Stomach (tissue), 9 donors: ENCODE measurements around the gene CDK3. TPM values are rescaled to one million over a fixed set of nuclear protein-coding genes. Genes with fewer than 3 reads are reported as not detected.

Experiments
- DNase-seq, 2 donors: peaks; one replicate each; pipeline versions ENCODE4 v3.0.0 to v3.0.0-alpha.2; 2013 to 2019
- H3K27ac ChIP-seq, 5 donors: fragments of 200-600 bp in 4 of 5; sonication (generic) in 4 of 5; one replicate each; pipeline ENCODE4 v1.5.1; 2013 to 2019; ENCODE audit warnings: mild to moderate bottlenecking in 1 of 5, moderate library complexity in 1 of 5
- H3K27me3 ChIP-seq, 3 donors: fragments of 200-600 bp; sonication (generic); one replicate each; pipeline ENCODE4 v1.5.1; 2017 to 2019; ENCODE audit warnings: mixed run types in 1 of 3
- H3K36me3 ChIP-seq, 4 donors: fragments of 200-600 bp; sonication (generic); 1 replicate in 3 of 4; 2 replicates in 1 of 4; pipeline ENCODE4 v1.5.1; 2016 to 2019
- H3K4me1 ChIP-seq, 4 donors: fragments of 200-600 bp; sonication (generic); one replicate each; pipeline ENCODE4 v1.5.1; 2016 to 2019
- H3K4me3 ChIP-seq, 4 donors: fragments of 200-600 bp; sonication (generic) in 3 of 4; one replicate each; pipeline ENCODE4 v1.5.1; 2016 to 2019; ENCODE audit warnings: mild to moderate bottlenecking in 1 of 4
- H3K9me3 ChIP-seq, 4 donors: fragments of 200-600 bp; sonication (generic); one replicate each; pipeline ENCODE4 v1.5.1; 2016 to 2019
- CTCF ChIP-seq, 7 experiments: fragments of 450-650 bp in 4 of 7; fragments of 200-600 bp in 3 of 7; sonication (generic) in 3 of 7; IDR thresholded peaks; one replicate each; pipeline ENCODE4 v1.5.1; 2016 to 2019; ENCODE audit warnings: antibody characterized with exemption in 7 of 7, control low read depth in 2 of 7, mild to moderate bottlenecking in 1 of 7
- EP300 ChIP-seq: sonication (generic); formaldehyde crosslinking; IDR thresholded peaks from one replicate; pipeline ENCODE4 v1.6.1; 2017; ENCODE audit warnings: antibody characterized with exemption
- POLR2A ChIP-seq, 4 donors: fragments of 450-650 bp; IDR thresholded peaks; one replicate each; pipeline ENCODE4 v1.6.1; 2016; ENCODE audit warnings: antibody characterized with exemption in 4 of 4, control low read depth in 2 of 4, mild to moderate bottlenecking in 1 of 4, moderate library complexity in 1 of 4
- POLR2AphosphoS5 ChIP-seq, 3 donors: sonication (generic); formaldehyde crosslinking; IDR thresholded peaks; one replicate each; pipeline ENCODE4 v1.6.1; 2016; ENCODE audit warnings: antibody characterized with exemption in 3 of 3
- WGBS, 5 donors: extraction: QIAGEN DNeasy Blood & Tissue Kit in 3 of 5; methylation state at CpG; one replicate each; pipeline versions ENCODE4 v1.1.5 to v1.1.7; 2013 to 2018; 5-methylcytosine and 5-hydroxymethylcytosine counted together
- intact Hi-C: fragments of 100-400 bp; cut with DNase I; formaldehyde crosslinking; loops from one replicate; pipeline ENCODE4 v1.15.1; 2023; ENCODE audit warnings: low total_unique reads
- polyA plus RNA-seq, 3 donors: library from polyadenylated mRNA; stranded (reverse); fragments of 200-250 nt; gene quantifications; one replicate each; pipeline ENCODE4 v1.2.3, GENCODE V29; 2013
- total RNA-seq, 5 donors: library from RNA; depleted of rRNA; stranded (reverse); fragments of >200 nt; gene quantifications; one replicate each; pipeline versions ENCODE4 v1.1.0 to v1.2.3, GENCODE V29; 2014 to 2016
- donor health status: healthy with polysubstance abuse.
- donor health status: Bipolar disorder and iron deficiency.
- donor health status: healthy.

CDK3 gene
- total and polyA plus RNA-seq, 8 donors = 3.1 to 20.4 (median 8.2) TPM; not detected in 1

- intact Hi-C loops = no loop called here
- Histone ChIP-seq H3K36me3 (peaks cover 0 to 1% (median 0%) of the 10 kb centered on the region in 4 donors), H3K9me3 (no peaks in the 10 kb centered on the region), H3K27ac (peak overlapping the region; percentile 6 to 99 (median 97)), H3K27me3 (no peaks in the 10 kb centered on the region), H3K4me3 (no peak overlapping the region), H3K4me1 (peaks cover 22 to 74% (median 52%) of the 10 kb centered on the region in 4 donors)
- DNase-seq = no peak
- WGBS, 5 donors = 73 to 86% (median 78%) methylated on average over 7 of the region's 7 CpGs
- no peak for TF ChIP-seq CTCF (IDR thresholded peaks at IDR 0.05)
These were observed 19.5 kb upstream of the CDK3 start for GRCh38 chr17:75981019-75981615.

- no peak overlapping the region for H3K4me3 ChIP-seq
- peaks cover 14 to 51% (median 29%) of the 10 kb centered on the region in 4 donors for H3K4me1 ChIP-seq
- intact Hi-C loops = no loop called here
- peak; percentile 56 to 85 for DNase-seq
- H3K36me3 ChIP-seq = peaks cover 0 to 11% (median 5%) of the 10 kb centered on the region in 4 donors
- H3K27ac ChIP-seq = peak overlapping the region; percentile 29 to 71 (median 49)
- 30 to 46% (median 38%) methylated on average over 6 of the region's 6 CpGs for WGBS, 5 donors
- H3K9me3 ChIP-seq = no peaks in the 10 kb centered on the region
- H3K27me3 ChIP-seq = no peaks in the 10 kb centered on the region
- TF ChIP-seq POLR2A (IDR thresholded peaks at IDR 0.05) (no peak), POLR2AphosphoS5 (IDR thresholded peaks at IDR 0.05) (peak in 2 of 3 donors; percentile 21 to 64)
These were observed 17.0 kb upstream of the CDK3 start for GRCh38 chr17:75983501-75984181.

GRCh38 chr17:75985986-75986385 lies 14.7 kb upstream of the CDK3 start:
- Histone ChIP-seq H3K9me3 (no peaks in the 10 kb centered on the region), H3K36me3 (peaks cover 0 to 22% (median 14%) of the 10 kb centered on the region in 4 donors), H3K4me3 (no peak overlapping the region), H3K27ac (no peak overlapping the region), H3K27me3 (no peaks in the 10 kb centered on the region), H3K4me1 (peaks cover 4 to 39% (median 20%) of the 10 kb centered on the region in 4 donors)
- WGBS, 5 donors = 90 to 96% (median 94%) methylated on average over 4 of the region's 4 CpGs
- no peak for DNase-seq
- intact Hi-C loops = no loop called here
- no peak for TF ChIP-seq POLR2A (IDR thresholded peaks at IDR 0.05)
- TF ChIP-seq POLR2AphosphoS5 (IDR thresholded peaks at IDR 0.05) = no peak
- no peak for TF ChIP-seq CTCF (IDR thresholded peaks at IDR 0.05)
- no peak for TF ChIP-seq EP300

- intact Hi-C loops = no loop called here
- H3K4me1 ChIP-seq = peaks cover 4 to 28% (median 16%) of the 10 kb centered on the region in 4 donors
- H3K4me3 ChIP-seq = no peak overlapping the region
- peaks cover 0 to 33% (median 24%) of the 10 kb centered on the region in 4 donors for H3K36me3 ChIP-seq
- 70 to 82% (median 71%) methylated on average over 4 of the region's 4 CpGs for WGBS, 5 donors
- H3K9me3 ChIP-seq = no peaks in the 10 kb centered on the region
- no peak for DNase-seq
- H3K27ac ChIP-seq = no peak overlapping the region
- TF ChIP-seq EP300 (no peak), POLR2AphosphoS5 (IDR thresholded peaks at IDR 0.05) (no peak), CTCF (IDR thresholded peaks at IDR 0.05) (no peak), POLR2A (IDR thresholded peaks at IDR 0.05) (no peak)
- H3K27me3 ChIP-seq = no peaks in the 10 kb centered on the region
These were observed 13.6 kb upstream of the CDK3 start for GRCh38 chr17:75987041-75987440.

- Histone ChIP-seq H3K9me3 (no peaks in the 10 kb centered on the region), H3K27ac (no peak overlapping the region), H3K27me3 (no peaks in the 10 kb centered on the region), H3K4me3 (no peak overlapping the region), H3K4me1 (peaks cover 0 to 7% (median under 1%) of the 10 kb centered on the region in 4 donors), H3K36me3 (peaks cover 11 to 69% (median 52%) of the 10 kb centered on the region in 4 donors)
- WGBS, 5 donors = 92 to 98% (median 94%) methylated on average over 8 to 9 of the region's 9 CpGs
- intact Hi-C loops = no loop called here
- no peak for DNase-seq
- TF ChIP-seq POLR2AphosphoS5 (IDR thresholded peaks at IDR 0.05) (no peak), POLR2A (IDR thresholded peaks at IDR 0.05) (no peak), EP300 (no peak), CTCF (IDR thresholded peaks at IDR 0.05) (no peak)
These were observed 9.3 kb upstream of the CDK3 start for GRCh38 chr17:75991396-75991795.
